Astrocyte (in vitro differentiated cells and primary cell): ENCODE data around the gene CD28. TPM values are rescaled to one million over a fixed set of nuclear protein-coding genes. Genes with fewer than 3 reads are reported as not detected.
"Not testable (repeated sequence)": the region's sequence is repeated elsewhere in the genome, so short reads cannot be mapped to it uniquely, and the experiment has no call there.

Experiments used
- DNase-seq: peaks from one replicate; pipeline ENCODE4 v3.0.0-alpha.2; 2010; ENCODE audit warnings: low read depth
- FAIRE-seq: peaks from 2 replicates; lab custom pipeline; 2011; peaks lifted over from hg19 to GRCh38; lab: Jason Lieb, UNC
- H2AFZ ChIP-seq: 2 replicates; pipeline ENCODE4 v1.6.0; 2012; ENCODE audit warnings: low read depth, low read length, inconsistent platforms
- H3K27ac ChIP-seq: 2 replicates; pipeline ENCODE4 v1.5.1; 2011; ENCODE audit warnings: low read depth, low read length, inconsistent platforms
- H3K27me3 ChIP-seq: 2 replicates; pipeline ENCODE4 v1.6.0; 2011; ENCODE audit warnings: low read length, inconsistent platforms; ENCODE audit not compliant: insufficient read depth
- H3K36me3 ChIP-seq: 2 replicates; pipeline ENCODE4 v1.5.1; 2011; ENCODE audit warnings: low read length, inconsistent platforms; ENCODE audit not compliant: insufficient read depth
- H3K4me1 ChIP-seq: 2 replicates; pipeline ENCODE4 v1.5.1; 2011; ENCODE audit warnings: low read length, inconsistent platforms; ENCODE audit not compliant: insufficient read depth
- H3K4me2 ChIP-seq: 2 replicates; pipeline ENCODE4 v1.6.0; 2012; ENCODE audit warnings: low read length, inconsistent platforms
- H3K4me3 ChIP-seq: 2 replicates; pipeline ENCODE4 v1.5.1; 2011; ENCODE audit warnings: low read depth, mild to moderate bottlenecking, low read length, inconsistent platforms; ENCODE audit not compliant: insufficient read depth
- H3K79me2 ChIP-seq: 2 replicates; pipeline ENCODE4 v1.6.0; 2012; ENCODE audit warnings: mild to moderate bottlenecking, low read length, inconsistent platforms; ENCODE audit not compliant: insufficient read depth
- H3K9ac ChIP-seq: 2 replicates; pipeline ENCODE4 v1.6.0; 2012; ENCODE audit warnings: mild to moderate bottlenecking, low read length, inconsistent platforms
- H3K9me3 ChIP-seq: 2 replicates; pipeline ENCODE4 v1.5.1; 2012; ENCODE audit warnings: low read depth, mild to moderate bottlenecking, low read length, inconsistent platforms; ENCODE audit not compliant: insufficient read depth
- H4K20me1 ChIP-seq: 2 replicates; pipeline ENCODE4 v1.6.0; 2012; ENCODE audit warnings: low read length, inconsistent platforms; ENCODE audit not compliant: insufficient read depth
- H3K27ac Mint-ChIP-seq: one replicate; pipeline ENCODE4 v1.8.0; 2021; ENCODE audit warnings: mild to moderate bottlenecking, mixed read lengths; ENCODE audit not compliant: unreplicated experiment
- H3K27me3 Mint-ChIP-seq: one replicate; pipeline ENCODE4 v1.8.0; 2021; ENCODE audit warnings: low read depth, mixed read lengths; ENCODE audit not compliant: unreplicated experiment
- H3K36me3 Mint-ChIP-seq: one replicate; pipeline ENCODE4 v1.8.0; 2021; ENCODE audit warnings: low read depth, mixed read lengths; ENCODE audit not compliant: unreplicated experiment
- H3K4me1 Mint-ChIP-seq: one replicate; pipeline ENCODE4 v1.8.0; 2021; ENCODE audit warnings: low read depth, mixed read lengths; ENCODE audit not compliant: unreplicated experiment
- H3K4me3 Mint-ChIP-seq: one replicate; pipeline ENCODE4 v1.8.0; 2021; ENCODE audit warnings: mild to moderate bottlenecking, moderate library complexity, mixed read lengths; ENCODE audit not compliant: unreplicated experiment
- H3K9me3 Mint-ChIP-seq: one replicate; pipeline ENCODE4 v1.8.0; 2021; ENCODE audit warnings: mild to moderate bottlenecking, mixed read lengths; ENCODE audit not compliant: unreplicated experiment
- CTCF ChIP-seq: IDR thresholded peaks from 2 replicates; pipeline ENCODE4 v1.5.1; 2011; ENCODE audit warnings: low read depth, mild to moderate bottlenecking, inconsistent platforms, low read length, moderate library complexity; ENCODE audit not compliant: insufficient read depth
- EZH2 ChIP-seq: IDR thresholded peaks from 2 replicates; pipeline ENCODE4 v1.6.1; 2012; ENCODE audit warnings: mild to moderate bottlenecking, low read length, inconsistent platforms; ENCODE audit not compliant: insufficient read depth
- total RNA-seq: library from RNA; stranded (reverse); gene quantifications from 2 replicates; pipeline ENCODE4 v1.2.1, GENCODE V29; 2021

CD28 gene
- total RNA-seq, 1 donor from 2014 or later: not detected

DNA sequence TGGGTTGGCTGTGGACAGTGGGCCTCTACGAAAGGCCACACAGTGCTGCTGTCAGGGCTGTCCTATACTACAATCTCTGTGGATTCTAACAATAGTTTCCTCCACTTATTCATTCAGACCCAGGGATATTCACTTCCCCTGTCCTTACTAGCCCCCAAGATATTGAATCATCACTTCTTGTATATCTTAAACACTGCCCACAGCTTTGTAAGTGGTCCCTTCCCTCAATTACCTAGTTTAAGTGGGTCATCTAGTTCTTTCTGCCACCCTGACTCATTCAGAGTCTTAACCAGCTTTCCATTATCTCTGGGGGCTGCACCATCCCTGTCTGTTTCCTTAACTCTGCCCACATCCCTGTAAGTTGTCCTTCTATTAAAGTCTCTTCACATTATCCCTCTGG is 69.2 kb downstream of the CD28 start:
- Mint-ChIP-seq H3K9me3 (no peaks in the 10 kb centered on the region), H3K4me1 (peaks cover 14% of the 10 kb centered on the region), H3K27ac (peak overlapping the region; percentile 29), H3K36me3 (no peaks in the 10 kb centered on the region), H3K4me3 (no peak overlapping the region), H3K27me3 (no peaks in the 10 kb centered on the region)
- Histone ChIP-seq H3K9ac (no peak overlapping the region), H3K36me3 (no peaks in the 10 kb centered on the region), H3K27ac (no peak overlapping the region), H4K20me1 (no peaks in the 10 kb centered on the region), H3K4me2 (no peak overlapping the region), H3K9me3 (no peaks in the 10 kb centered on the region), H3K4me3 (no peak overlapping the region), H3K79me2 (no peaks in the 10 kb centered on the region), H3K4me1 (peaks cover 5% of the 10 kb centered on the region), H3K27me3 (no peaks in the 10 kb centered on the region), H2AFZ (peak overlapping the region; percentile 16)
- DNase-seq (no peak), FAIRE-seq (no peak)
- TF ChIP-seq CTCF: no peak
- TF ChIP-seq EZH2: no peak

DNA sequence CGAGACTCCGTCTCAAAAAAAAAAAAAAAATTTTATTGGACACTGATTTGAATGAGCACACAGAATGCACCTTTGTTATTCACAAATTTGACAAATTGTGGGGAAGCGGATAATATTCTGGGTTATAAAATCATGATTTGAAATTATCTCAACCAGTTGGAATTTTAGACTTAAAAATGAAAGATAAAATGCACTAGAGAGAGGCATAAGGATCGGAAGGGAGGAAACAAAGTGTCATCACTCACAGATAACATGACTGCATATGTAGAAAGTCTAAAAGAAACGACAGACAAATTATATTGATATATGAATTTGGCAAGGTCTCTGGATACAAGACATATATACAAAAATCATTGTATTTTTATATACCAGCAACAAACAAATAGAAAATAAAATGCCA is 70.6 kb downstream of the CD28 start:
- no peak overlapping the region for H3K4me3 ChIP-seq
- DNase-seq: no peak
- H3K4me1 ChIP-seq: peaks cover 9% of the 10 kb centered on the region
- H4K20me1 ChIP-seq: no peaks in the 10 kb centered on the region
- H3K9ac ChIP-seq: no peak overlapping the region
- H3K36me3 ChIP-seq: no peaks in the 10 kb centered on the region
- H3K79me2 ChIP-seq: no peaks in the 10 kb centered on the region
- H3K27ac Mint-ChIP-seq: no peak overlapping the region
- no peak overlapping the region for H3K27ac ChIP-seq
- H3K9me3 ChIP-seq: no peaks in the 10 kb centered on the region
- H3K36me3 Mint-ChIP-seq: no peaks in the 10 kb centered on the region
- no peak overlapping the region for H2AFZ ChIP-seq
- TF ChIP-seq CTCF (no peak), EZH2 (no peak)
- no peaks in the 10 kb centered on the region for H3K27me3 Mint-ChIP-seq
- H3K4me1 Mint-ChIP-seq: peaks cover 14% of the 10 kb centered on the region
- H3K4me3 Mint-ChIP-seq: no peak overlapping the region
- H3K9me3 Mint-ChIP-seq: no peaks in the 10 kb centered on the region
- no peak for FAIRE-seq
- no peak overlapping the region for H3K4me2 ChIP-seq
- no peaks in the 10 kb centered on the region for H3K27me3 ChIP-seq

DNA sequence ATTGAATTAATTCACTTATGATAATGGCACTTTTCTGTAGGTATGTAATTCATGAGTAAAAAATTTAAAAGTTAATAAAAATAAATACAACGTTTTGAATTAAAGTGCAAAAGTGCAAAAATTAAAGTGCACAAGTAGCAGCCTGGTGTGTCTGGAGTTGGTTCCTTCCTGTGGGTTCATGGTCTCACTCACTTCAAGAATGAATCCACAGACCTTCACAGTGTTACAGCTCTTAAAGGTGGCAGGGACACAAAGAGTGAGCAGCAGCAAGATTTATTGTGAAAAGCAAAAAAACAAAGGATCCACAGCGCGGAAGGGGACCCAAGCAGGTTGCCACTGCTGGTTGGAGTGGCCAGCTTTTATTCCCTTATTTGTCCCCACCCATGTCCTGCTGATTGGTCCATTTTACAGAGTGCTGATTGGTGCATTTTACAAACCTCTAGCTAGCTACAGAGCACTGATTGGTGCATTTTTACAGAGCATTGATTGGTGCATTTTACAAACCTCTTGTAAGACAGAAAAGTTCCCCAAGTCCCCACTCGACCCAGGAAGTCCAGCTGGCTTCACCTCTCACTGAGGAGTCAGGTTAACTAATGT is 73.1 kb downstream of the CD28 start:
- not testable (repeated sequence) for H3K9me3 ChIP-seq, FAIRE-seq, H2AFZ ChIP-seq, H3K9me3 Mint-ChIP-seq, H3K36me3 Mint-ChIP-seq, H3K36me3 ChIP-seq, H4K20me1 ChIP-seq, H3K9ac ChIP-seq, H3K79me2 ChIP-seq, DNase-seq, H3K27ac ChIP-seq, H3K4me3 ChIP-seq, H3K4me2 ChIP-seq, H3K27ac Mint-ChIP-seq, H3K27me3 Mint-ChIP-seq, H3K4me3 Mint-ChIP-seq, H3K27me3 ChIP-seq
- H3K4me1 Mint-ChIP-seq: peaks cover 33% of the 10 kb centered on the region
- H3K4me1 ChIP-seq: peaks cover 28% of the 10 kb centered on the region
